ENCODE data around the gene YIPF5.
A peak's percentile ranks its signal among the peaks of the same experiment; 100 is the strongest.

Gene YIPF5

DNA sequence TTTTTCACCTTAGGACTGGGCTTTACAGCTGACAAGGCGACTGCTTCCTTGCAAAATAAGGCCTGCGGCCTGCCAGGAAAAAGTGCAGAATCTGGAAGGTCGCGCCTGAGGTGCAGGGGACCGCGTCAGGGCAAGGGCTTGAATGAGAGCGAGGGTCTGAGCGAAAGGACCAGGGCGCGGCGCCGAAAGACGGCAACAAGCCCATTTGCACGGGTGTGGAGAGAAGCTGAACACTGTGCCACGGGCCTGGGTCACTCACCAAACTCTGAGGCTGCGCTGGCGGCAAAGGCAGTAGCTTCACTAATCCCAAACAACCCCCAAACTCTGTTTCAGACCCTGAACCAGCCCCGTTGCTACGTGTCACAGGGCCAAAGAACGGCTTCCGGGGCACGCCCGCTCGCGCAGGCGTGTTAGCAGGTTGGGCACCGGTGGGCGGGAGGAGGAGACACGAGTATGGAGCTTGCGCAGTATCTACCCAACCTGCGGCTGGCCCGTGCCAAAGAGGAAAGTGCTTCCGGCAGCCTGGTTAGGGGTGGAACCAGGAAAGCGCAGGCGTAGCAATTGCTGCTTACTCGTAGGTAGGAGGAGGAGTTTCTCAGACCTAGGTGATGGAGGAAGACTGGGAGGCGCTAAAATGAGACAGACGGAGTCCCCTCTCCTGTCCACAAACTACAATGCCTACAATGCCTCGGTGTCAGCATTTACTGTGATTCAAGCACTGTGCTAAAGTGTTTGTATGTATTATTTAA is at the start of gene YIPF5, which contains the start of gene KCTD16:
Gene YIPF5 (minus strand): TSS at position 384 of the 749 bp plus-strand sequence. CDS start 704 bp downstream, outside the sequence.
Gene KCTD16 (plus strand): TSS at position 598 of the 749 bp plus-strand sequence.
- peak; percentile 98 for DNase-seq (ENCODE audit: low read depth)
- no peak for TF ChIP-seq CTCF (conservative IDR thresholded peaks at IDR 0.05; ENCODE audit: low read depth, low read length)
- H3K4me3 ChIP-seq (ENCODE audit: low read depth, low read length): peak within 1 kb of the TSS; percentile 88

DNA sequence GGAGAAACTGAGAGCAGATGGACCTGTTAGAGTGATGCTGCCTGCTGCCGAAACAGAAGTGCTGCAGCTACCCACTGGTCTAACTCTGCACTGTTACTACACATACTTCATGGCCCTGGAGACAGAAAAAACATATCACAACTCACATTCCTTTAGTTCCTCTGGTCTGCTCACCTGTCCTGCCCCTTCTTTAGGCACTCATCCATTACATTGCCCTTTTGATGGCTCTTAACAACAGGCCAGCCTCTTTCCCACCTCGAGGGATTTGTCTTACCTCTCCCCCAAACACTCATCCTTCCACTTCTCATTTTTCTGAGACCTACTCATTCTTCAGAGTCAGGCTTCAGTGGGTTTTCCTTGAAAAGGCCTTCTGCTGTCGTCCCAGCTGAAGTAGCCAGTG is 49.4 kb upstream of the YIPF5 start:
- DNase-seq (ENCODE audit: low read depth): no peak
- TF ChIP-seq CTCF (conservative IDR thresholded peaks at IDR 0.05; ENCODE audit: low read depth, low read length): no peak
- no peak overlapping the region for H3K4me3 ChIP-seq (ENCODE audit: low read depth, low read length)

DNA sequence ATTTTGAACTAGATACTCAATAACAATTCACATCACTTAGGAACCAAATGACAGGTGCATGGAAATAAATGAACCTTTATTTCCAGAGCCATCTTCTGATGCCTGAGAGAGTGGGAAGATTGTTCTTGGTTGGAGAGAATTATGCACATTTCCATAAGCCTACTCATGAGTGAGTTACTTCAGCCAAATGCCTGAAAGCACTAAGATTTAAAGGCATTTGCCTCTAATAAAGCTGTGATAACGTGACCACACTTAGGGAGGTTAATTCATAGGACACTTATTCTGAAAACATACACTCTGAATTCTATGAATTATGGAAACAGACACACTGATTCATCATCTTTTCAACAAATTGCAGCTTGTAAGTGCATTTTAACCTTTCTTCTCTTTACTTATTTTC is 40.2 kb upstream of the YIPF5 start:
- DNase-seq (ENCODE audit: low read depth): no peak
- TF ChIP-seq CTCF (conservative IDR thresholded peaks at IDR 0.05; ENCODE audit: low read depth, low read length): no peak
- H3K4me3 ChIP-seq (ENCODE audit: low read depth, low read length): no peak overlapping the region

DNA sequence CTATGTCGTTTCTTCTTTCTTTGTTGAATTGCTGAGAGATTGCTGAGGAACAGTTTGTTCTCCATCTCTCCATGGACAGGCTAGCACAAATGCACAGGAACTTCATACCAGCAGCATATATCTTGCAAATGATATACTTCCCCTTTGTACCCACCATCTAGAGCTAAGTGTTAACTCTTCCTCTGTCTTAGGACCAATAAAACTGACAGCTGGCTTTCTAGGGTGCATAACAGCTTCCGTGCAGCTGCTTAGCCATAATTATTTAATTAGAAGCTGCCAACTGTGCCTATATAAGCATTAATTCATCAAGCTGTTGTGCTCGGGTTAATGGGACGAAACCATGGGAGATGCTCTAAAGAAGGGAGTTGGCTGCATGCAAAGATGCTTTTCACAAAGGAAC is 38.9 kb upstream of the YIPF5 start:
- no peak overlapping the region for H3K4me3 ChIP-seq (ENCODE audit: low read depth, low read length)
- no peak for TF ChIP-seq CTCF (conservative IDR thresholded peaks at IDR 0.05; ENCODE audit: low read depth, low read length)
- DNase-seq (ENCODE audit: low read depth): no peak

DNA sequence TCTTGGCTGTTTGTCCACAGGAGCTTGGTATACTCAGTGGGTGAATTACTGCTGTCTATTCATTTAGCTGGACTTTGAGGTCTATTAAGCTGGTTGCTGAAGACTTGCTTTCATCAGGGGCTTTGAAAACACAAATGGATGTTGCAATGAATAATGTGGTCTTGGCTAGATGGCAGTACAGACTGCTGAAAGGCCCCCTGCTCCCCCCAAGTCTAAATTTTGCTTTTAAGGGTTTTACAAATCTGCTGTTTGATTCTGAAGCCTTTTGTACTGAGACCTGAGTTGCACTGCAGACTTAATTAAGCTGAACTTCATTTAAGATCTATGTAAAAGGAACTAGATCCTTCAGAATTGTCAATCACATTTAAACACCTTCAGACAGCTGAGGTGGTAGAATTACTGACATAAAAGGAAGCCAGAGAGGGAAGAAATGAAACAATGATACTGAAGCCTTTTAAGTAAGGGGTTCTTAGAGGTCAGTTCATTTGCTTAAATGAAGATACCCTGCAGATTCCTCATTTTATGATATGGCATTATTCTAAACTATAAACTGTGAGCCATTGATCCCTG is 37.5 kb upstream of the YIPF5 start:
- TF ChIP-seq CTCF (conservative IDR thresholded peaks at IDR 0.05; ENCODE audit: low read depth, low read length): no peak
- no peak overlapping the region for H3K4me3 ChIP-seq (ENCODE audit: low read depth, low read length)
- no peak for DNase-seq (ENCODE audit: low read depth)

- no peak overlapping the region for H3K4me3 ChIP-seq (ENCODE audit: low read depth, low read length)
- DNase-seq (ENCODE audit: low read depth): no peak
- TF ChIP-seq CTCF (conservative IDR thresholded peaks at IDR 0.05; ENCODE audit: low read depth, low read length): no peak
Measured at GRCh38 chr5:144206141-144206540, 35.7 kb upstream of the YIPF5 start.

DNA sequence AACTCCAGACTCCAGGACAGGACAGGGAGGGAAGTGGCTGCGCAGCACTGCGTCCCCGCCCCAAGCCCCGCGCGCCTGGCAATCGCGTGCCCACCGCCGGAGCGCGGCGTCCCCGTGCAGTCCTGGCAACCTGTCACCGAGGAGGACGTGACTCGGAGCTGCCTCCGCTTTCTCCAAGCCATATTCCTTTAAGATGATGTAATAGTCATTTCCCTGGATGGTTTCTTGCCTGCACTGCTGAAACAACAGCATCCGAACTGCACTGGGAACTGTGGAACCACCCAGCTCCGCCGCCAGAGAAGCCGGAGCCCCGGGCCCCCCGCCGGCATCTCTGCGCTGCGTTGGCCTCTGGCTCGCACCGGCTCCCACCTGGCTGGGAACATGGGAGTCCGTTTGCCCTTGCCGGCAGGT is 34.7 kb upstream of the YIPF5 start:
- peak overlapping the region; percentile 54 for H3K4me3 ChIP-seq (ENCODE audit: low read depth, low read length)
- DNase-seq (ENCODE audit: low read depth): peak; percentile 48
- no peak for TF ChIP-seq CTCF (conservative IDR thresholded peaks at IDR 0.05; ENCODE audit: low read depth, low read length)
